A549 (cell line): Measurements from ENCODE around the gene EBF3. TPM values are rescaled to one million over a fixed set of nuclear protein-coding genes. Genes with fewer than 3 reads are reported as not detected.

Experiments
- ATAC-seq, 2 experiments: fragments of 200-7000 bp in 1 of 2; fragments of >200 bp in 1 of 2; cut with Nextera tagmentation in 1 of 2; cut with Tn5 transposase in 1 of 2; 3 replicates each; pipeline versions ENCODE4 v1.8.0 to v1.9.1; 2018 to 2020; ENCODE audit warnings: mild to moderate bottlenecking in 1 of 2, moderate library complexity in 1 of 2
- CTCF ChIA-PET: fragments of 300-600 bp; sonication (Branson Sonifier 250); formaldehyde crosslinking; extraction: SDS; loops from one replicate; lab custom pipeline; 2021; ENCODE audit warnings: antibody characterized with exemption, inconsistent platforms; lab: Yijun Ruan, JAX
- POLR2A ChIA-PET: fragments of 350-600 bp; formaldehyde crosslinking; extraction: SDS; loops from one replicate; lab custom pipeline; 2021; ENCODE audit warnings: antibody characterized with exemption, inconsistent platforms; lab: Yijun Ruan, JAX
- DNase-seq, 2 experiments: peaks; one replicate each; pipeline versions ENCODE4 v3.0.0 to v3.0.0-alpha.2; 2011 to 2016; ENCODE audit warnings: low read depth in 1 of 2, low spot score in 1 of 2
- FAIRE-seq: peaks from 2 replicates; lab custom pipeline; 2011; peaks lifted over from hg19 to GRCh38; lab: Jason Lieb, UNC
- H3K27ac ChIP-seq, 2 experiments: fragments of >200 bp; sonication (Bioruptor Twin); formaldehyde crosslinking; 3 replicates each; pipeline ENCODE4 v1.5.1; 2016 to 2017
- H3K4me1 ChIP-seq: fragments of >200 bp; sonication (Bioruptor Twin); formaldehyde crosslinking; 3 replicates; pipeline ENCODE4 v1.6.1; 2016
- H3K4me2 ChIP-seq: fragments of >200 bp; sonication (Bioruptor Twin); formaldehyde crosslinking; 3 replicates; pipeline ENCODE4 v1.6.1; 2016
- H3K4me3 ChIP-seq: fragments of >200 bp; sonication (Bioruptor Twin); formaldehyde crosslinking; 3 replicates; pipeline ENCODE4 v1.5.1; 2016
- H3K9me3 ChIP-seq: fragments of >200 bp; sonication (Bioruptor Twin); formaldehyde crosslinking; 3 replicates; pipeline ENCODE4 v1.6.1; 2016
- BHLHE40 ChIP-seq: IDR thresholded peaks from 2 replicates; pipeline ENCODE4 v1.6.1; 2012; ENCODE audit warnings: low read depth, low read length, inconsistent platforms
- CHD2 ChIP-seq: fragments of 150-350 bp; IDR thresholded peaks from 2 replicates; pipeline ENCODE4 v1.6.1; 2014; ENCODE audit warnings: low read length; ENCODE audit not compliant: partially characterized antibody
- EHMT2 ChIP-seq: fragments of 200-600 bp; sonication (generic); IDR thresholded peaks from 2 replicates; pipeline ENCODE4 v1.6.1; 2016; ENCODE audit warnings: antibody characterized with exemption, low read depth, mild to moderate bottlenecking, moderate library complexity
- FOSB ChIP-seq: fragments of 250-450 bp; sonication (Bioruptor Pico); IDR thresholded peaks from 2 replicates; pipeline ENCODE4 v1.5.0; 2020; ENCODE audit warnings: mild to moderate bottlenecking, moderate library complexity
- FOSL2 ChIP-seq, 2 experiments: fragments of 450-650 bp in 1 of 2; fragments of >200 bp in 1 of 2; sonication (Bioruptor Twin) in 1 of 2; formaldehyde crosslinking; IDR thresholded peaks; 2 replicates each; pipeline versions ENCODE4 v1.5.0 to v1.6.1; 2016 to 2020; ENCODE audit warnings: mild to moderate bottlenecking in 1 of 2, moderate library complexity in 1 of 2
- HOXB13 ChIP-seq: fragments of 250-450 bp; sonication (Bioruptor Pico); IDR thresholded peaks from 2 replicates; pipeline ENCODE4 v1.5.0; 2020; ENCODE audit warnings: low read depth, mild to moderate bottlenecking, moderate library complexity
- HOXB5 ChIP-seq: fragments of 250-450 bp; sonication (Bioruptor Pico); IDR thresholded peaks from 2 replicates; pipeline ENCODE4 v1.5.0; 2020; ENCODE audit warnings: mild to moderate bottlenecking, moderate library complexity
- JUN ChIP-seq, 2 experiments: fragments of >200 bp; sonication (Bioruptor Twin); formaldehyde crosslinking; IDR thresholded peaks; 2 replicates in 1 of 2; 3 replicates in 1 of 2; pipeline ENCODE4 v1.6.1; 2016 to 2017
- KDM1A ChIP-seq: fragments of 200-600 bp; sonication (generic); IDR thresholded peaks from 2 replicates; pipeline ENCODE4 v1.6.1; 2016; ENCODE audit warnings: low read depth, mild to moderate bottlenecking
- MAZ ChIP-seq: fragments of 150-350 bp; IDR thresholded peaks from 2 replicates; pipeline ENCODE4 v1.6.1; 2014; ENCODE audit warnings: antibody characterized with exemption, low read depth, low read length, borderline replicate concordance
- POLR2A ChIP-seq: IDR thresholded peaks from 2 replicates; pipeline ENCODE4 v1.6.1; 2012; ENCODE audit warnings: mild to moderate bottlenecking, low read length
- RAD21 ChIP-seq, 2 experiments: fragments of >200 bp in 1 of 2; sonication (Bioruptor Twin) in 1 of 2; formaldehyde crosslinking in 1 of 2; IDR thresholded peaks in 1 of 2; conservative IDR thresholded peaks in 1 of 2; 2 replicates in 1 of 2; 3 replicates in 1 of 2; pipeline ENCODE4 v1.6.1; 2012 to 2018; ENCODE audit warnings: inconsistent platforms in 1 of 2
- RFX5 ChIP-seq: fragments of 450-650 bp; IDR thresholded peaks from 2 replicates; pipeline ENCODE4 v1.7.1; 2014; ENCODE audit warnings: antibody characterized with exemption, mild to moderate bottlenecking, moderate library complexity
- RNF2 ChIP-seq: fragments of 200-600 bp; sonication (generic); IDR thresholded peaks from 2 replicates; pipeline ENCODE4 v1.6.1; 2016; ENCODE audit warnings: low read depth, mild to moderate bottlenecking, antibody characterized with exemption, moderate library complexity, borderline replicate concordance
- TFCP2L1 ChIP-seq: fragments of 250-450 bp; sonication (Bioruptor Pico); IDR thresholded peaks from 2 replicates; pipeline ENCODE4 v1.5.0; 2021; ENCODE audit warnings: mild to moderate bottlenecking
- ZC3H11A ChIP-seq: fragments of 450-650 bp; IDR thresholded peaks from 2 replicates; pipeline ENCODE4 v1.6.1; 2014; ENCODE audit warnings: antibody characterized with exemption, mild to moderate bottlenecking
- ZNF302 ChIP-seq: fragments of 250-450 bp; sonication (Bioruptor Pico); IDR thresholded peaks from 2 replicates; pipeline ENCODE4 v1.9.0; 2021; ENCODE audit warnings: inconsistent platforms, mild to moderate bottlenecking, moderate library complexity
- WGBS: methylation state at CpG from one replicate; pipeline ENCODE4 v1.1.6; 2017; ENCODE audit errors: missing lambda C conversion rate; 5-methylcytosine and 5-hydroxymethylcytosine counted together
- polyA plus RNA-seq, 4 experiments: library from polyadenylated mRNA; depleted of rRNA in 3 of 4; stranded (reverse); fragments of >200 nt; fragmentation: RNase III in 1 of 4; extraction: RNeasy Plus Mini Kit Qiagen cat#74134 plus additional on column Dnase treatment in 1 of 4; gene quantifications; 2 replicates in 3 of 4; 3 replicates in 1 of 4; pipeline ENCODE4 v1.2.3, GENCODE V29; 2011 to 2017
- TF ChIP-seq, protein P1 (sequence below): IDR thresholded peaks from 2 replicates; pipeline ENCODE4 v1.6.1; 2012
- TF ChIP-seq, protein P2 (sequence below): fragments of 250-450 bp; sonication (Bioruptor Pico); IDR thresholded peaks from 2 replicates; pipeline ENCODE4 v1.5.0; 2020; ENCODE audit warnings: low read depth, mild to moderate bottlenecking, moderate library complexity
- TF ChIP-seq, protein P3 (sequence below): IDR thresholded peaks from 2 replicates; pipeline ENCODE4 v1.6.1; 2012
- TF ChIP-seq, protein P4 (sequence below): fragments of 250-450 bp; sonication (Bioruptor Pico); IDR thresholded peaks from 2 replicates; pipeline ENCODE4 v1.5.0; 2021; ENCODE audit warnings: mild to moderate bottlenecking, moderate library complexity, borderline replicate concordance
- TF ChIP-seq, protein P5 (sequence below): fragments of 200-600 bp; sonication (generic); IDR thresholded peaks from 2 replicates; pipeline ENCODE4 v1.6.1; 2016; ENCODE audit warnings: antibody characterized with exemption, mild to moderate bottlenecking, moderate library complexity

Gene EBF3
- polyA plus RNA-seq, 2 of the 4 experiments (the other 2 are of a cell fraction), result 0.12 TPM; not detected in 1

DNA sequence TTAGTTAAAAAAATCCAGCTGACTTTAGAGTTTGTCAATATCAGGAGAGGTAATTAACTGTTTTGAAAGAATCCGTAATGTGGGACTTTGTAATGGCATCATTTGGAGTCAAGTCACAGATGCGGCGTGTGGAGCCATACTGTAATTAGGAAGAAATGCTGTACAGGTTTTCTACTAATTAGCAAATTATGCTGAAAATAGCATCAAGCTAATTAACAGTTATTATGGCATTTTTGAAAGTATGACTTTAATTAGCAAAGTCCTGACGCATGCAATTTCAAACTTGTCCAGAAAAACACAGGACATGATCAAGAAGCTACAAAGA, 68.3 kb downstream of the EBF3 start:
- ATAC-seq (no peak), DNase-seq (no peak), FAIRE-seq (no peak)
- Histone ChIP-seq H3K4me1 (no peaks in the 10 kb centered on the region), H3K4me3 (no peak overlapping the region), H3K4me2 (no peak overlapping the region), H3K9me3 (no peaks in the 10 kb centered on the region), H3K27ac (no peak overlapping the region)
- POLR2A ChIA-PET, result no interaction called here
- TF ChIP-seq FOSB (CRISPR knock-in tag) (no peak), CHD2 (no peak), ZNF302 (CRISPR knock-in tag) (no peak), EHMT2 (no peak), FOSL2 (IDR thresholded peaks at IDR 0.05) (no peak), FOSL2 (CRISPR knock-in tag; IDR thresholded peaks at IDR 0.05) (no peak), KDM1A (no peak), RNF2 (no peak), ZC3H11A (no peak)
- TF ChIP-seq, protein P1, sequence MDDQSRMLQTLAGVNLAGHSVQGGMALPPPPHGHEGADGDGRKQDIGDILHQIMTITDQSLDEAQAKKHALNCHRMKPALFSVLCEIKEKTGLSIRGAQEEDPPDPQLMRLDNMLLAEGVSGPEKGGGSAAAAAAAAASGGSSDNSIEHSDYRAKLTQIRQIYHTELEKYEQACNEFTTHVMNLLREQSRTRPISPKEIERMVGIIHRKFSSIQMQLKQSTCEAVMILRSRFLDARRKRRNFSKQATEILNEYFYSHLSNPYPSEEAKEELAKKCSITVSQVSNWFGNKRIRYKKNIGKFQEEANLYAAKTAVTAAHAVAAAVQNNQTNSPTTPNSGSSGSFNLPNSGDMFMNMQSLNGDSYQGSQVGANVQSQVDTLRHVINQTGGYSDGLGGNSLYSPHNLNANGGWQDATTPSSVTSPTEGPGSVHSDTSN, result no peak
- TF ChIP-seq, protein P2, sequence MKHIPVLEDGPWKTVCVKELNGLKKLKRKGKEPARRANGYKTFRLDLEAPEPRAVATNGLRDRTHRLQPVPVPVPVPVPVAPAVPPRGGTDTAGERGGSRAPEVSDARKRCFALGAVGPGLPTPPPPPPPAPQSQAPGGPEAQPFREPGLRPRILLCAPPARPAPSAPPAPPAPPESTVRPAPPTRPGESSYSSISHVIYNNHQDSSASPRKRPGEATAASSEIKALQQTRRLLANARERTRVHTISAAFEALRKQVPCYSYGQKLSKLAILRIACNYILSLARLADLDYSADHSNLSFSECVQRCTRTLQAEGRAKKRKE (CRISPR knock-in tag), result no peak
- TF ChIP-seq, protein P3, sequence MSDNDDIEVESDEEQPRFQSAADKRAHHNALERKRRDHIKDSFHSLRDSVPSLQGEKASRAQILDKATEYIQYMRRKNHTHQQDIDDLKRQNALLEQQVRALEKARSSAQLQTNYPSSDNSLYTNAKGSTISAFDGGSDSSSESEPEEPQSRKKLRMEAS, result no peak
- CTCF ChIA-PET, result interaction anchor here (0.7 kb wide), 2 partner anchors 407 to 1401 kb away, joined by 3 to 4 read pairs; no protein-coding TSS in a partner anchor
- 95% methylated on average over 4 of the region's 4 CpGs for WGBS

DNA sequence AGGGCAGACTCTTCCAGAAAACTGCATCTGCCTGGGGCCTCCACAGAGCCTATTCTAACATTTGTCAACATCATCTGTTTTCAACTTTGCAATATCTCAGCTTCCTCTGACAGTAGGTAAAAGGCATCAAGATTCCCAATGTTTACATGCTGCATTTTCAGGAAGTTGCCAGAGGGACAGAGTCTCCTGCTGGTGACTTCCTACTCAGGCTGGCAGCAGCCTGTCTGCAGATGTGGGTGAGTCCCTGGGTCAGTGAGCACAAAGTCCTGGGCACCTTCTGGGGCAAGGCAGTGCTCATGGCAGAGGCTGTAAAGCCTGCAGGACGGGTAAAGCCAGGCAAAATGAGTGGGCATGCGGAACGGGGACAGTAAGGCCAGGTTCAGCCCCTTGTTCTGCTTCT, 69.4 kb downstream of the EBF3 start:
- H3K9me3 ChIP-seq, result no peaks in the 10 kb centered on the region
- ATAC-seq, result no peak; a peak in 2 of 6 replicates
- POLR2A ChIA-PET, result no interaction called here
- DNase-seq, result no peak
- TF ChIP-seq, protein P2 (CRISPR knock-in tag), result no peak
- no peak for TF ChIP-seq MAZ
- no peak for TF ChIP-seq BHLHE40
- no peak for TF ChIP-seq HOXB5
- TF ChIP-seq POLR2A, result no peak
- TF ChIP-seq TFCP2L1, result no peak
- TF ChIP-seq ZC3H11A, result no peak
- TF ChIP-seq KDM1A, result no peak
- no peak for TF ChIP-seq JUN (IDR thresholded peaks at IDR 0.05)
- TF ChIP-seq RFX5, result no peak
- no peak for TF ChIP-seq HOXB13
- TF ChIP-seq, all 56 proteins: peak for 0
- CTCF ChIA-PET, result no interaction called here
- WGBS, result 48% methylated on average over 3 of the region's 3 CpGs
- no peaks in the 10 kb centered on the region for H3K4me1 ChIP-seq
- no peak for FAIRE-seq
- no peak overlapping the region for H3K4me3 ChIP-seq
- H3K27ac ChIP-seq, result no peak overlapping the region
- H3K4me2 ChIP-seq, result no peak overlapping the region

DNA sequence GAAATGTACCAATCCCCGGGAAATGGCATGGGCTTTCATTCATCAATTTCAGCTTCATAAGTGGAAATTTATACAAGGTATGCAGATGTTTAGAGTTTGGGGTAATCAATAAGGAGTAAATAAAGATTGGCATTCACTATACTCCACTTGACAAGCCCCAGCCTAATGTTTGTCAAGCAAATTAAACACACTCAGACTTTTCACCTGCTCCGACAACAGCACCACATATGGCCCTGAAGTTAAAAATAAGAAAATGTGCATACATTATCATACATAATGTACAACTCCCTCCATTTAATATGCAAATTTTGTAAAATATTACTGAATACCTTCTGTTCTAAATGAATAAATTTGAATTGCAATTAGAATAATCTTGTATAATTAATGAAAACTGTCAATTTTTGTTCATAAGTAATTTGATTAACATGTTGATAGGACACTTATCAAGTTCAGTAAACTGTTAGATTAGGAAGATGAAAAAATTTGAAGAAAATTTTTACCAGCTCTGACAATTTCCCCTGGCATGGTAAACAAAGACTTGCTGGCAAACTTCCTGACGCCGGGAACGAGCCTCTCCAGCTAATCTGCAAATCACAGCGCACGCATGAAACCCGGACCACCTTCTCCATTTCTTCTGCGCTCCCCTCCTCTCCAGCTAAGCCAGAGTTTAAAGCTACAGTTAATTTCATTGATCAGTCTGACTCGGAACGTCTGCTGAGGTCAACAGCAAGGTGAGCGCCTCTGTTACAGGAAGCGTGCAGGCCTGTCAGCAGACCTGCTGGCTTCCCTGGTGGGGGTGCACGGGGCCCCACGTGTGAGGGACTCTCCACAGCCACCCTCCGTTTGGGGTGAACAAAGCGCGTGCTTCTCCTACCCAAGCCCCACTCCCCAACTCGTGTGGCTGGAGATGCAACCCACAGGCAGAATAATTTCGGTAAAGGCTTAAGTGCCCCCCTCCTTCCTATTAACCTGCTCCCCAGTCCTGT, 70.7 kb downstream of the EBF3 start:
- H3K4me1 ChIP-seq, result no peaks in the 10 kb centered on the region
- no peak overlapping the region for H3K27ac ChIP-seq
- no peak overlapping the region for H3K4me2 ChIP-seq
- H3K4me3 ChIP-seq, result no peak overlapping the region
- FAIRE-seq (no peak), DNase-seq (no peak), ATAC-seq (no peak)
- H3K9me3 ChIP-seq, result no peaks in the 10 kb centered on the region
- CTCF ChIA-PET, result interaction anchor here (1.2 kb wide), 1 partner anchor 78 kb away, joined by 4 read pairs; no protein-coding TSS in a partner anchor
- POLR2A ChIA-PET, result no interaction called here
- WGBS, result 60% methylated on average over 20 of the region's 20 CpGs
- TF ChIP-seq RAD21 (conservative IDR thresholded peaks at IDR 0.05 in 1 of 2, IDR thresholded peaks at IDR 0.05 in 1 of 2) (no peak), RNF2 (no peak), POLR2A (no peak)
- TF ChIP-seq, protein P4, sequence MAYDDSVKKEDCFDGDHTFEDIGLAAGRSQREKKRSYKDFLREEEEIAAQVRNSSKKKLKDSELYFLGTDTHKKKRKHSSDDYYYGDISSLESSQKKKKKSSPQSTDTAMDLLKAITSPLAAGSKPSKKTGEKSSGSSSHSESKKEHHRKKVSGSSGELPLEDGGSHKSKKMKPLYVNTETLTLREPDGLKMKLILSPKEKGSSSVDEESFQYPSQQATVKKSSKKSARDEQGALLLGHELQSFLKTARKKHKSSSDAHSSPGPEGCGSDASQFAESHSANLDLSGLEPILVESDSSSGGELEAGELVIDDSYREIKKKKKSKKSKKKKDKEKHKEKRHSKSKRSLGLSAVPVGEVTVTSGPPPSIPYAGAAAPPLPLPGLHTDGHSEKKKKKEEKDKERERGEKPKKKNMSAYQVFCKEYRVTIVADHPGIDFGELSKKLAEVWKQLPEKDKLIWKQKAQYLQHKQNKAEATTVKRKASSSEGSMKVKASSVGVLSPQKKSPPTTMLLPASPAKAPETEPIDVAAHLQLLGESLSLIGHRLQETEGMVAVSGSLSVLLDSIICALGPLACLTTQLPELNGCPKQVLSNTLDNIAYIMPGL (CRISPR knock-in tag), result no peak
- TF ChIP-seq, protein P5, sequence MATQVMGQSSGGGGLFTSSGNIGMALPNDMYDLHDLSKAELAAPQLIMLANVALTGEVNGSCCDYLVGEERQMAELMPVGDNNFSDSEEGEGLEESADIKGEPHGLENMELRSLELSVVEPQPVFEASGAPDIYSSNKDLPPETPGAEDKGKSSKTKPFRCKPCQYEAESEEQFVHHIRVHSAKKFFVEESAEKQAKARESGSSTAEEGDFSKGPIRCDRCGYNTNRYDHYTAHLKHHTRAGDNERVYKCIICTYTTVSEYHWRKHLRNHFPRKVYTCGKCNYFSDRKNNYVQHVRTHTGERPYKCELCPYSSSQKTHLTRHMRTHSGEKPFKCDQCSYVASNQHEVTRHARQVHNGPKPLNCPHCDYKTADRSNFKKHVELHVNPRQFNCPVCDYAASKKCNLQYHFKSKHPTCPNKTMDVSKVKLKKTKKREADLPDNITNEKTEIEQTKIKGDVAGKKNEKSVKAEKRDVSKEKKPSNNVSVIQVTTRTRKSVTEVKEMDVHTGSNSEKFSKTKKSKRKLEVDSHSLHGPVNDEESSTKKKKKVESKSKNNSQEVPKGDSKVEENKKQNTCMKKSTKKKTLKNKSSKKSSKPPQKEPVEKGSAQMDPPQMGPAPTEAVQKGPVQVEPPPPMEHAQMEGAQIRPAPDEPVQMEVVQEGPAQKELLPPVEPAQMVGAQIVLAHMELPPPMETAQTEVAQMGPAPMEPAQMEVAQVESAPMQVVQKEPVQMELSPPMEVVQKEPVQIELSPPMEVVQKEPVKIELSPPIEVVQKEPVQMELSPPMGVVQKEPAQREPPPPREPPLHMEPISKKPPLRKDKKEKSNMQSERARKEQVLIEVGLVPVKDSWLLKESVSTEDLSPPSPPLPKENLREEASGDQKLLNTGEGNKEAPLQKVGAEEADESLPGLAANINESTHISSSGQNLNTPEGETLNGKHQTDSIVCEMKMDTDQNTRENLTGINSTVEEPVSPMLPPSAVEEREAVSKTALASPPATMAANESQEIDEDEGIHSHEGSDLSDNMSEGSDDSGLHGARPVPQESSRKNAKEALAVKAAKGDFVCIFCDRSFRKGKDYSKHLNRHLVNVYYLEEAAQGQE, result no peak
